Mesenchymal stem cell (in vitro differentiated cells and primary cell): ENCODE data around the gene PRR5.
"Not testable (repeated sequence)": the region's sequence is repeated elsewhere in the genome, so short reads cannot be mapped to it uniquely, and the experiment has no call there.

ENCODE experiments used
- DNase-seq: peaks from one replicate; pipeline ENCODE4 v3.0.0-alpha.2; 2013
- H2AFZ ChIP-seq: one replicate; pipeline ENCODE4 v1.6.1; 2013; ENCODE audit warnings: low read depth, mild to moderate bottlenecking, control low read depth, inconsistent platforms, low read length, moderate library complexity
- H2AK5ac ChIP-seq: 2 replicates; pipeline ENCODE4 v1.6.1; 2013; ENCODE audit warnings: low read length, moderate library complexity, mild to moderate bottlenecking, inconsistent platforms; ENCODE audit not compliant: severe bottlenecking
- H2BK120ac ChIP-seq: one replicate; pipeline ENCODE4 v1.6.1; 2013; ENCODE audit warnings: low read depth, mild to moderate bottlenecking, inconsistent platforms, low read length, moderate library complexity
- H2BK12ac ChIP-seq, 2 experiments: one replicate each; pipeline ENCODE4 v1.6.1; 2013; ENCODE audit warnings: inconsistent platforms in 2 of 2, low read length in 2 of 2, mild to moderate bottlenecking in 2 of 2, moderate library complexity in 2 of 2, control low read depth in 1 of 2
- H2BK15ac ChIP-seq: one replicate; pipeline ENCODE4 v1.6.1; 2013; ENCODE audit warnings: mild to moderate bottlenecking, low read depth, inconsistent platforms; ENCODE audit not compliant: poor library complexity, severe bottlenecking
- H2BK5ac ChIP-seq: 2 replicates; pipeline ENCODE4 v1.6.1; 2013; ENCODE audit warnings: low read depth, mild to moderate bottlenecking, low read length, control low read depth, inconsistent platforms; ENCODE audit not compliant: poor library complexity, severe bottlenecking
- H3K14ac ChIP-seq, 2 experiments: one replicate each; pipeline ENCODE4 v1.6.1; 2013; ENCODE audit warnings: inconsistent platforms in 2 of 2, low read length in 2 of 2, control low read depth in 1 of 2, mild to moderate bottlenecking in 1 of 2, moderate library complexity in 1 of 2
- H3K18ac ChIP-seq, 2 experiments: one replicate each; pipeline ENCODE4 v1.6.1; 2013; ENCODE audit warnings: inconsistent platforms in 2 of 2, low read length in 2 of 2, control low read depth in 1 of 2, low read depth in 1 of 2, mild to moderate bottlenecking in 1 of 2
- H3K23ac ChIP-seq, 2 experiments: one replicate each; pipeline ENCODE4 v1.6.1; 2013; ENCODE audit warnings: inconsistent platforms in 2 of 2, low read length in 2 of 2, mild to moderate bottlenecking in 2 of 2, moderate library complexity in 2 of 2, control low read depth in 1 of 2
- H3K27ac ChIP-seq: 2 replicates; pipeline ENCODE4 v1.5.1; 2013; ENCODE audit warnings: mild to moderate bottlenecking, moderate library complexity, low read length, control low read depth, inconsistent platforms; ENCODE audit not compliant: poor library complexity, severe bottlenecking
- H3K27me3 ChIP-seq, 2 experiments: 2 replicates each; pipeline versions ENCODE4 v1.6.1 to v1.7.0; 2013; ENCODE audit warnings: low read length in 2 of 2, mild to moderate bottlenecking in 2 of 2, moderate library complexity in 2 of 2, control low read depth in 1 of 2, inconsistent platforms in 1 of 2; ENCODE audit not compliant: control insufficient read depth in 1 of 2, insufficient read depth in 1 of 2
- H3K36me3 ChIP-seq, 2 experiments: 2 replicates each; pipeline versions ENCODE4 v1.6.1 to v1.7.0; 2013; ENCODE audit warnings: low read length in 2 of 2, control low read depth in 1 of 2, inconsistent platforms in 1 of 2, low read depth in 1 of 2, mild to moderate bottlenecking in 1 of 2; ENCODE audit not compliant: insufficient read depth in 2 of 2, control insufficient read depth in 1 of 2
- H3K4ac ChIP-seq, 2 experiments: one replicate each; pipeline ENCODE4 v1.6.1; 2013; ENCODE audit warnings: inconsistent platforms in 2 of 2, low read length in 2 of 2, mild to moderate bottlenecking in 2 of 2, moderate library complexity in 2 of 2, control low read depth in 1 of 2, low read depth in 1 of 2
- H3K4me1 ChIP-seq: 2 replicates; pipeline ENCODE4 v1.6.1; 2013; ENCODE audit warnings: low read depth, low read length, control low read depth; ENCODE audit not compliant: control insufficient read depth, insufficient read depth
- H3K4me2 ChIP-seq: 2 replicates; pipeline ENCODE4 v1.6.1; 2013; ENCODE audit warnings: low read length, mild to moderate bottlenecking, inconsistent platforms; ENCODE audit not compliant: poor library complexity, severe bottlenecking
- H3K4me3 ChIP-seq, 2 experiments: 2 replicates each; pipeline versions ENCODE4 v1.5.1 to v1.7.0; 2013; ENCODE audit warnings: low read length in 2 of 2, mild to moderate bottlenecking in 2 of 2, control low read depth in 1 of 2, low read depth in 1 of 2; ENCODE audit not compliant: insufficient read depth in 1 of 2
- H3K79me1 ChIP-seq: replicated peaks from 2 replicates; pipeline ENCODE4 v1.6.1; 2013; ENCODE audit warnings: mild to moderate bottlenecking, control low read depth, low read length, inconsistent platforms; ENCODE audit not compliant: poor library complexity, severe bottlenecking
- H3K9ac ChIP-seq: 2 replicates; pipeline ENCODE4 v1.7.0; 2013; ENCODE audit warnings: mild to moderate bottlenecking, low read length, moderate library complexity
- H3K9me3 ChIP-seq: 2 replicates; pipeline ENCODE4 v1.7.0; 2013; ENCODE audit warnings: mild to moderate bottlenecking, low read length; ENCODE audit not compliant: control insufficient read depth
- H4K8ac ChIP-seq: one replicate; pipeline ENCODE4 v1.6.1; 2013; ENCODE audit warnings: inconsistent platforms, mild to moderate bottlenecking, low read length, moderate library complexity
- H4K91ac ChIP-seq: one replicate; pipeline ENCODE4 v1.6.1; 2013; ENCODE audit warnings: mild to moderate bottlenecking, low read length, inconsistent platforms
- WGBS: methylation state at CpG from one replicate; pipeline ENCODE4 v1.1.7; 2013; ENCODE audit warnings: mixed read lengths; 5-methylcytosine and 5-hydroxymethylcytosine counted together

PRR5 gene

GRCh38 chr22:44747784-44748127, 45.8 kb downstream of the PRR5 start:
- not testable (repeated sequence) for H3K4me3 ChIP-seq, H3K79me1 ChIP-seq, H2BK5ac ChIP-seq, H3K18ac ChIP-seq, H3K9ac ChIP-seq, H2BK120ac ChIP-seq, H3K23ac ChIP-seq, DNase-seq, H3K4ac ChIP-seq, H3K27ac ChIP-seq, H2BK15ac ChIP-seq, H2BK12ac ChIP-seq, H3K14ac ChIP-seq, H3K36me3 ChIP-seq, H3K4me2 ChIP-seq, H2AK5ac ChIP-seq, H4K8ac ChIP-seq, H3K9me3 ChIP-seq, H2AFZ ChIP-seq, H4K91ac ChIP-seq
- H3K27me3 ChIP-seq = peaks cover 20 to 68% of the 10 kb centered on the region in 2 experiments
- H3K4me1 ChIP-seq = peaks cover 37% of the 10 kb centered on the region
- 84% methylated on average over 4 of the region's 4 CpGs for WGBS

DNA sequence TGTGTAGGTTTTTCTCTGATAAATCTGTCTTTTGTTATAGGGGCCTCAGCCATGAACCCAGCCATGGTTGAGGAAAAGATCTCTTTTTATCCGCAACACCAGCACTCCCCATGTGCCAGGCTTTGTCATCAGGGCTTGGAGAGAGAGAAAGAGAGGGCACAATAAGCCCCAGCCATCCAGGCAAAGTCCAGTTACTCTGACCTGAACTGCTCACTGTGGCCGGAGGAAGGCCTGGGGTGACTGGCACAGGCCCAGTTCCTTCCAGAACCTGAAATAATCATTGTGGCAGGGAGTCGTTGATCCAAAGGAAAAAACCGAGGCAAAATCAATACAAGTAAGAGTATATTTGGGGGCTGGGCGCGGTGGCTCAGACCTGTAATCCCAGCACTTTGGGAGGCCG, 46.5 kb downstream of the PRR5 start:
- H2BK5ac ChIP-seq = no peak overlapping the region
- peaks cover 35% of the 10 kb centered on the region for H3K4me1 ChIP-seq
- H3K36me3 ChIP-seq = no peaks in the 10 kb centered on the region
- peaks cover 22 to 68% of the 10 kb centered on the region in 2 experiments for H3K27me3 ChIP-seq
- H3K27ac ChIP-seq = no peak overlapping the region
- no peak overlapping the region for H4K8ac ChIP-seq
- H3K4me3 ChIP-seq = no peak overlapping the region
- H3K79me1 ChIP-seq = no peaks in the 10 kb centered on the region
- H2BK15ac ChIP-seq = no peak overlapping the region
- H2AK5ac ChIP-seq = no peak overlapping the region
- H3K18ac ChIP-seq = no peak overlapping the region
- H3K9ac ChIP-seq = no peak overlapping the region
- H3K4me2 ChIP-seq = no peak overlapping the region
- no peak overlapping the region for H2BK120ac ChIP-seq
- no peak overlapping the region for H4K91ac ChIP-seq
- no peak overlapping the region for H3K4ac ChIP-seq
- H3K23ac ChIP-seq = no peak overlapping the region
- 88% methylated on average over 7 of the region's 7 CpGs for WGBS
- H3K14ac ChIP-seq = no peak overlapping the region
- peaks cover 4% of the 10 kb centered on the region for H3K9me3 ChIP-seq
- DNase-seq = no peak
- H2BK12ac ChIP-seq = no peak overlapping the region
- H2AFZ ChIP-seq = no peak overlapping the region

- no peak overlapping the region for H4K91ac ChIP-seq
- peaks cover 28% of the 10 kb centered on the region for H3K4me1 ChIP-seq
- no peaks in the 10 kb centered on the region for H3K36me3 ChIP-seq
- H3K14ac ChIP-seq = no peak overlapping the region
- no peak overlapping the region for H2AK5ac ChIP-seq
- H2BK120ac ChIP-seq = no peak overlapping the region
- H3K27ac ChIP-seq = no peak overlapping the region
- no peaks in the 10 kb centered on the region for H3K79me1 ChIP-seq
- DNase-seq = no peak
- H3K9ac ChIP-seq = no peak overlapping the region
- no peak overlapping the region for H3K18ac ChIP-seq
- H3K23ac ChIP-seq = no peak overlapping the region
- H2BK15ac ChIP-seq = no peak overlapping the region
- peaks cover 4% of the 10 kb centered on the region for H3K9me3 ChIP-seq
- H3K4ac ChIP-seq = no peak overlapping the region
- H2BK12ac ChIP-seq = no peak overlapping the region
- no CpG with 5 or more reads among the region's 1 CpG for WGBS
- no peak overlapping the region for H4K8ac ChIP-seq
- H2AFZ ChIP-seq = no peak overlapping the region
- H2BK5ac ChIP-seq = no peak overlapping the region
- no peak overlapping the region for H3K4me3 ChIP-seq
- H3K4me2 ChIP-seq = no peak overlapping the region
- peaks cover 42 to 71% of the 10 kb centered on the region in 2 experiments for H3K27me3 ChIP-seq
Observed at GRCh38 chr22:44750481-44750880, 48.5 kb downstream of the PRR5 start.

GRCh38 chr22:44752285-44753188, 50.5 kb downstream of the PRR5 start, which contains the start of gene ARHGAP8:
ARHGAP8 (plus strand) TSS chr22:44752575; CDS start chr22:44786528, 33,953 bp downstream.
- no peak within 1 kb of the TSS for H3K23ac ChIP-seq
- H2BK12ac ChIP-seq = no peak within 1 kb of the TSS
- H3K14ac ChIP-seq = no peak within 1 kb of the TSS
- peak within 1 kb of the TSS; percentile 17 to 57 for H3K4me3 ChIP-seq
- WGBS = 6% methylated on average over 38 of the region's 78 CpGs
- no peak within 1 kb of the TSS for H2BK120ac ChIP-seq
- H4K91ac ChIP-seq = no peak within 1 kb of the TSS
- no peaks in the 10 kb centered on the region for H3K79me1 ChIP-seq
- H4K8ac ChIP-seq = no peak within 1 kb of the TSS
- no peak within 1 kb of the TSS for H3K4ac ChIP-seq
- peaks cover 53 to 64% of the 10 kb centered on the region in 2 experiments for H3K27me3 ChIP-seq
- H3K36me3 ChIP-seq = no peaks in the 10 kb centered on the region
- H2AK5ac ChIP-seq = no peak within 1 kb of the TSS
- H3K27ac ChIP-seq = no peak within 1 kb of the TSS
- no peak within 1 kb of the TSS for H2BK15ac ChIP-seq
- H3K18ac ChIP-seq = no peak within 1 kb of the TSS
- H3K9ac ChIP-seq = no peak within 1 kb of the TSS
- H3K4me2 ChIP-seq = peak within 1 kb of the TSS; percentile 56
- peaks cover 4% of the 10 kb centered on the region for H3K9me3 ChIP-seq
- H3K4me1 ChIP-seq = peaks cover 17% of the 10 kb centered on the region
- no peak within 1 kb of the TSS for H2BK5ac ChIP-seq
- no peak within 1 kb of the TSS for H2AFZ ChIP-seq
- DNase-seq = no peak
